Central memory CD8-positive, alpha-beta T cell (primary cell): Measurements from ENCODE around the gene FBXO7.

ENCODE experiments used
- ATAC-seq: fragments of 150-1000 bp; cut with Tn5 transposase; replicated peaks from 2 replicates; pipeline ENCODE4 v1.10.0; 2022; ENCODE audit warnings: mild to moderate bottlenecking, moderate FRiP score, moderate number of reproducible peaks; ENCODE audit not compliant: poor library complexity, severe bottlenecking; ENCODE audit errors: extremely low read depth
- DNase-seq, 2 donors: peaks; one replicate each; pipeline ENCODE4 v3.0.0; 2021; ENCODE audit warnings: low spot score in 2 of 2
- H3K27ac Mint-ChIP-seq: one replicate; pipeline ENCODE4 v1.8.0; 2022; ENCODE audit warnings: low read depth, mild to moderate bottlenecking, moderate library complexity, mixed read lengths
- H3K27me3 Mint-ChIP-seq: one replicate; pipeline ENCODE4 v1.8.0; 2022; ENCODE audit warnings: mixed read lengths
- H3K36me3 Mint-ChIP-seq: one replicate; pipeline ENCODE4 v1.8.0; 2022; ENCODE audit warnings: mild to moderate bottlenecking, moderate library complexity, mixed read lengths; ENCODE audit not compliant: insufficient read depth
- H3K4me1 Mint-ChIP-seq: one replicate; pipeline ENCODE4 v1.8.0; 2022; ENCODE audit warnings: mixed read lengths
- H3K4me3 Mint-ChIP-seq: one replicate; pipeline ENCODE4 v1.8.0; 2022; ENCODE audit warnings: mild to moderate bottlenecking, moderate library complexity, mixed read lengths
- H3K9me3 Mint-ChIP-seq: one replicate; pipeline ENCODE4 v1.8.0; 2022; ENCODE audit warnings: mixed read lengths

Gene FBXO7

GRCh38 chr22:32539631-32540421, 65.2 kb downstream of the FBXO7 start:
- DNase-seq (no peak), ATAC-seq (no peak)
- no peak overlapping the region for H3K4me3 Mint-ChIP-seq
- no peaks in the 10 kb centered on the region for H3K4me1 Mint-ChIP-seq
- H3K36me3 Mint-ChIP-seq, result no peaks in the 10 kb centered on the region
- H3K27me3 Mint-ChIP-seq, result peaks cover 26% of the 10 kb centered on the region
- H3K27ac Mint-ChIP-seq, result no peak overlapping the region
- H3K9me3 Mint-ChIP-seq, result no peaks in the 10 kb centered on the region

- Mint-ChIP-seq H3K4me1 (no peaks in the 10 kb centered on the region), H3K27me3 (peaks cover 32% of the 10 kb centered on the region), H3K4me3 (no peak overlapping the region), H3K27ac (no peak overlapping the region), H3K36me3 (no peaks in the 10 kb centered on the region), H3K9me3 (no peaks in the 10 kb centered on the region)
- DNase-seq (no peak), ATAC-seq (no peak)
Observed at GRCh38 chr22:32541481-32541880, 66.9 kb downstream of the FBXO7 start.

DNA sequence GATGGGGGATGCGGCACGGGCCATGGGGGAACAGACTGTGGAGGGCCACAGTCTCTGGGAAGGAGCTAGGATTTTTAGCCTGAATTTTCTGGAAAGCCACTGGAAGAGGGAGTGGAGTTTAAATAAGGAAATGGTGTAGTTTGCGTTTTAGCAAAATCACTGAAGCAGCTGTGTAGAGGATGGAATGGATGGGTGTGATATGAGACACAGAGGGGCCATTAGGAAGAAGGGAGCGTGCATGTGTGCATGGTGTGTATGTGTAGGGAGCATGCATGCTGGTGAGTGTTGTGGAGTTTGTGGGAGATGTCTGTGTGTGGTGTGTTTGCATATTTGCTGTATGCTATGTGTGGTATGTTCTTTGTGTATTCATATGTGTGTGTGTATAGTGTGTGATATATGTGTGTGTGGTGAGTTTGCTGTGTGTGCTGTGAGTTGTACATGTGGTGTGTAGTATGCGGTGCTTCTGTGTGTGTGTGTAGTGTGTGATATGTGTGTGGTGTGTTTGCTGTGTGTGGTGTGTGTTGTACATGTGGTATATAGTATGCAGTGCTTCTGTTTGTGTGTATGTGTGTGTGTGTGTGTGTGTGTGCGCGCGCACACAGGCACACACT, 67.6 kb downstream of the FBXO7 start:
- peaks cover 38% of the 10 kb centered on the region for H3K27me3 Mint-ChIP-seq
- no peaks in the 10 kb centered on the region for H3K9me3 Mint-ChIP-seq
- no peak overlapping the region for H3K4me3 Mint-ChIP-seq
- no peaks in the 10 kb centered on the region for H3K36me3 Mint-ChIP-seq
- no peak for ATAC-seq
- no peak overlapping the region for H3K27ac Mint-ChIP-seq
- DNase-seq, result no peak
- no peaks in the 10 kb centered on the region for H3K4me1 Mint-ChIP-seq

DNA sequence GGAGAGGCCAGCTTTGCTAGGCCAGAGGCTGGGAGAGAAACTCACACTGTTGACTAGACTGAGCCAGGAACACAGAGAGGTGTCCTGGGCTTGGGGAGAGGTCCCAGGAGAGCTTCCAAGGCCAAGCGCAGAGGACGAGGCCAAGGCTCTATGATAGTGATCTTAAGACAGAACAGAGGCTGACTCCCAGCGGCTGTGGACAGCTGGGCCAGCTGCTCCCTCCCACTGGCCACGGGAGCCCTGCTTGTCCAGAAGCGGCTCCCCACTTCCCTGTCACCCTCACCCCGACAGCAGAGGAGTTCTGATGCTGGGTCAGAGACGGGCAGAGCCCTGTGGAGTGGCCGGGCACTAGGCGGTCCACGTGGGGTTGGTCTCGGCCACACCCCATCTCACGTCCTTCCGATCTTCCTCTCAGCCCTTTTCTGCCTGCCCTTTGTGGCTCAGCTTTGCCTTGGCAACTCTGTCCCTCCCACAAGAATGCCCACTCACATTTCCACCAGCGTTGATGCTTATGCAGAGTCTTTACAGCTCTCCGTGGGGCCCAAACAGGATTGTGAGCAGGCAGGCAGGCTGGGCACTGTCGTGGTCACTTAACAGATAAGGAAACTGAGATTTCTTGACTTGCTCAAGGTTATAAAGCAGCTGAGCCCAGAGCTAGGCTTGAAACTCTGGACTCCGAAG, 68.2 kb downstream of the FBXO7 start:
- Mint-ChIP-seq H3K9me3 (no peaks in the 10 kb centered on the region), H3K4me1 (no peaks in the 10 kb centered on the region), H3K4me3 (no peak overlapping the region), H3K36me3 (no peaks in the 10 kb centered on the region), H3K27me3 (peaks cover 45% of the 10 kb centered on the region), H3K27ac (no peak overlapping the region)
- DNase-seq (no peak), ATAC-seq (no peak)

- Mint-ChIP-seq H3K36me3 (no peaks in the 10 kb centered on the region), H3K9me3 (no peaks in the 10 kb centered on the region), H3K4me3 (no peak overlapping the region), H3K27ac (no peak overlapping the region), H3K4me1 (no peaks in the 10 kb centered on the region), H3K27me3 (peaks cover 42% of the 10 kb centered on the region)
- DNase-seq (no peak), ATAC-seq (no peak)
Observed at GRCh38 chr22:32544953-32545558, 70.4 kb downstream of the FBXO7 start.

- no peak for DNase-seq
- no peak overlapping the region for H3K4me3 Mint-ChIP-seq
Observed at GRCh38 chr22:32545801-32546200, 71.2 kb downstream of the FBXO7 start.

GRCh38 chr22:32546496-32546895, 71.9 kb downstream of the FBXO7 start:
- DNase-seq (no peak), ATAC-seq (no peak)
- no peak overlapping the region for H3K27ac Mint-ChIP-seq
- no peak overlapping the region for H3K4me3 Mint-ChIP-seq
- no peaks in the 10 kb centered on the region for H3K36me3 Mint-ChIP-seq
- no peaks in the 10 kb centered on the region for H3K9me3 Mint-ChIP-seq
- peaks cover 40% of the 10 kb centered on the region for H3K27me3 Mint-ChIP-seq
- H3K4me1 Mint-ChIP-seq, result no peaks in the 10 kb centered on the region

More at GRCh38 chr22:32545801-32546200, 71.2 kb downstream of the FBXO7 start:
- Mint-ChIP-seq H3K27me3 (peaks cover 42% of the 10 kb centered on the region), H3K4me1 (no peaks in the 10 kb centered on the region), H3K27ac (no peak overlapping the region), H3K9me3 (no peaks in the 10 kb centered on the region), H3K36me3 (no peaks in the 10 kb centered on the region)
- ATAC-seq, result no peak

DNA sequence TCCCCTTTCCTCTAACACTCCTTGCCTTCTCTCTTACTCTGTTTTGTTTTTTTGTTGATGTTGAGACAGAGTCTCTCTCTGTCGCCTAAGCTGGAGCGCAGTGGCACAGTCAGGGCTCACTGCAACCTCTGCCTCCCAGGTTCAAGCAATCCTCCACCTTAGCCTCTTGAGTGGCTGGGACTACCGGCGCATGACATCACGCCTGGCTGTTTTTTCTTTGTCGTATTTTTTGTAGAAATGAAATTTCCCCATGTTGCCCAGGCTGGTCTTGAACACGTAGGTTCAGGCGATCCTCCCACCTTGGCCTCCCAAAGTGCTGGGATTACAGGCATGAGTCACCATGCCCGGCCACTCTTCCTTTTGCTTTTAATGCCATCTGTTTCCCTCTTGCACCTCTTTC, 72.3 kb downstream of the FBXO7 start:
- Mint-ChIP-seq H3K27ac (no peak overlapping the region), H3K4me3 (no peak overlapping the region), H3K27me3 (peaks cover 35% of the 10 kb centered on the region), H3K36me3 (no peaks in the 10 kb centered on the region), H3K9me3 (no peaks in the 10 kb centered on the region), H3K4me1 (no peaks in the 10 kb centered on the region)
- no peak for ATAC-seq
- DNase-seq, result no peak

DNA sequence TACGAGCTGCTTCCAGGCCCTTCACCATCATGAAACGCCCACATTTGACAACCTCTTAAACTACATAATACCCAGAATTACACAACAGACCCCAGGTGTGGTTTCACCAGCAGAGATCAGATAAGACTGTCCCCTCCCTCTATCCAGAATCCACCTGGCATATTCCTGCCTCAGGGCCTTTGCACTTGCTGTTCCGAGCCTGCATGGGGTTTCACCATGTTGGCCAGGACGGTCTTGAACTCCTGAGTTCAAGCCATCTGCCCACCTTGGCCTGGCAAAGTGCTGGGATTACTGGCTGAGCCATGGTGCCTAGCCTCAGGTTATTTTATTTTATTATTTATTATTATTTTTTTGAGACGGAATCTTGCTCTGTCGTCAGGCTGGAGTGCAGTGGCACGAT, 73.4 kb downstream of the FBXO7 start:
- no peaks in the 10 kb centered on the region for H3K9me3 Mint-ChIP-seq
- H3K4me1 Mint-ChIP-seq, result no peaks in the 10 kb centered on the region
- no peak for ATAC-seq
- no peak overlapping the region for H3K4me3 Mint-ChIP-seq
- no peak for DNase-seq
- H3K36me3 Mint-ChIP-seq, result no peaks in the 10 kb centered on the region
- peaks cover 34% of the 10 kb centered on the region for H3K27me3 Mint-ChIP-seq
- H3K27ac Mint-ChIP-seq, result no peak overlapping the region
